SK-N-SH (cell line): ENCODE measurements around the gene RBM47.

Experiments used
- CTCF ChIP-seq: fragments of 200-600 bp; sonication (generic); IDR thresholded peaks from 2 replicates; pipeline ENCODE4 v1.6.1; 2017; ENCODE audit warnings: antibody characterized with exemption, mild to moderate bottlenecking, moderate library complexity
- GABPA ChIP-seq: IDR thresholded peaks from 2 replicates; pipeline ENCODE4 v1.4.0; 2012; ENCODE audit warnings: low read depth, mild to moderate bottlenecking
- PBX3 ChIP-seq: IDR thresholded peaks from 2 replicates; pipeline ENCODE4; 2012
- TAF1 ChIP-seq: IDR thresholded peaks from 2 replicates; pipeline ENCODE4 v1.6.1; 2012; ENCODE audit warnings: low read depth, mild to moderate bottlenecking, low read length, moderate library complexity, borderline replicate concordance

- no peak for TF ChIP-seq GABPA
- no peak for TF ChIP-seq CTCF
- peak; percentile 34; the same call in 1 of the 2 replicates for TF ChIP-seq PBX3
- no peak for TF ChIP-seq TAF1
Measured at GRCh38 chr4:40576651-40577480, 52.8 kb downstream of the RBM47 start.
